Subcutaneous preadipocyte (primary cell): ENCODE data around the gene OR4L1. TPM values are rescaled to one million over a fixed set of nuclear protein-coding genes. Genes with fewer than 3 reads are reported as not detected.

ENCODE experiments used
- small RNA-seq: library from RNA; depleted of rRNA; stranded (forward); fragments of <200 nt; gene quantifications from one replicate; pipeline ENCODE3, GENCODE V24; 2012
- total RNA-seq: library from RNA; depleted of rRNA; stranded (reverse); fragments of >200 nt; gene quantifications from 2 replicates; pipeline ENCODE4 v1.2.3, GENCODE V29; 2012

OR4L1 gene, protein sequence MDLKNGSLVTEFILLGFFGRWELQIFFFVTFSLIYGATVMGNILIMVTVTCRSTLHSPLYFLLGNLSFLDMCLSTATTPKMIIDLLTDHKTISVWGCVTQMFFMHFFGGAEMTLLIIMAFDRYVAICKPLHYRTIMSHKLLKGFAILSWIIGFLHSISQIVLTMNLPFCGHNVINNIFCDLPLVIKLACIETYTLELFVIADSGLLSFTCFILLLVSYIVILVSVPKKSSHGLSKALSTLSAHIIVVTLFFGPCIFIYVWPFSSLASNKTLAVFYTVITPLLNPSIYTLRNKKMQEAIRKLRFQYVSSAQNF
- total RNA-seq, result not detected in 2 replicates

GRCh38 chr14:20059745-20060144 lies at the start of gene OR4L1:
Gene OR4L1, plus strand, starts transcription at chr14:20060045. Its CDS starts 0 bp downstream, at chr14:20060045.

DNA sequence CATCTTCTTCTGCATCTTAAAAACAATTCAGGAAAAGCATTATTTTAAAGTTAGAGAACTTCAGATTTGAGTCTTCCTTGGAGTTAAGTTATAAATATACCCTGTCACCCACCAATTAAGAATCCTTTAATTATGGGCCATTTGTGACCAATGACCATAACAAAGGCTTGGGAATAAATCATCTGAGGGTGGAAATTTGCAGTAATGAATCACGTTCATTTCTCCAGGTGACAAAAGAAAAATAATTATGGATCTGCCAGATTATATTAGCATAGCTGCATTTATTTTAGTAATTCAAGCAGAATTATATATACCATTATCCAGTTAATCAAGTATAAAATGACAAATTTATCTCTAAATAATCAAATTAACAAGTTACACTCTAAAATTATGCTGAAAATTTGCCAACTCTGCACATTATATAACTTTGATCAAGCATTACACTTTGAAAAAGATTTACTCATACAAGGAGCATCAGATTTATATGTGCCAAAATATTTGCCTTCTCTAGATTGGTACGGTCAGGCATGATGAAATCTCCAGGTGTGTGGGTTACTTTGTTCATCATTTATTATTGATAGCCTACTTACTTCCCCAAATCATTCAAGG lies 40.5 kb upstream of the OR4L1 start, which contains the start of gene OR4K14:
Gene OR4K14 (minus strand): TSS at position 51 of the 609 bp plus-strand sequence. CDS start 4,114 bp downstream, outside the sequence.

GRCh38 chr14:20035938-20036337 lies 23.9 kb upstream of the OR4L1 start, which contains the start of gene OR4K13:
Gene OR4K13, minus strand, starts transcription at chr14:20036038. Its CDS starts 1,280 bp downstream, at chr14:20034758.

DNA sequence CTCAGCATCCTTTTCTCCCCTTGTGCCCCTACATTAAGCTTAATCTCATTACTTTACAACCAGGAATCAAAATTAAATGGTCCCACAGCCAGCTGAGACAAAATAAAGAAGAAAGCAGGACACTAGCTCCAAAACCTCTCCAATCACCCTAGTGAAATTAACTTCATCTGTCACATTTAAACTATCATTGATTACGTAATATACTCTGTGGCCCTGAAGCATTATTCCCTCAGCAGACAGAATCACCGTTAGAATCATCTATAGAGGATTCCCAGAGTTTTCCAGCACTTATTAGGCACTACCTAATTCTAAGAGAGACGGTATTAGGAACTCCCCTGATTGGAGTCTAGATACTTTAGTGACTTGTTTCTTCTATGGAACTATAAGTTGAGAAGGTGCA lies 50.6 kb downstream of the OR4L1 start, which contains the start of gene OR4K17:
Gene OR4K17 (plus strand): TSS at position 302 of the 400 bp plus-strand sequence. CDS start 6,761 bp downstream, outside the sequence.

Small RNAs within 50 kb of the gene (small RNA-seq; reads per million reads assigned to genes)
- not detected for gene RNA5SP380

Other genes with a start within 250 kb of the OR4L1 start
- gene OR4K2, start 184.9 kb upstream of the OR4L1 start, total RNA-seq, result not detected in 2 replicates
- not detected in 2 replicates for gene OR4K5, start 139.4 kb upstream of the OR4L1 start, total RNA-seq
- gene OR4K1, start 129.1 kb upstream of the OR4L1 start, total RNA-seq, result not detected in 2 replicates
- not detected in 2 replicates for gene OR4K15, start 84.5 kb upstream of the OR4L1 start, total RNA-seq
- gene OR4Q2, start 57.9 kb upstream of the OR4L1 start, total RNA-seq, result not detected in 2 replicates
- gene OR4K14, start 40.7 kb upstream of the OR4L1 start, total RNA-seq, result not detected in 2 replicates
- not detected in 2 replicates for gene OR4K13, start 24.0 kb upstream of the OR4L1 start, total RNA-seq
- gene OR4K17, start 50.7 kb downstream of the OR4L1 start, total RNA-seq, result not detected in 2 replicates
- not detected in 2 replicates for gene OR4N5, start 78.8 kb downstream of the OR4L1 start, total RNA-seq
- not detected in 2 replicates for gene OR11G2, start 130.9 kb downstream of the OR4L1 start, total RNA-seq
- not detected in 2 replicates for gene OR11H6, start 163.7 kb downstream of the OR4L1 start, total RNA-seq
- gene OR11H7, start 168.9 kb downstream of the OR4L1 start, total RNA-seq, result not detected in 2 replicates
- gene OR11H4, start 179.2 kb downstream of the OR4L1 start, total RNA-seq, result not detected in 2 replicates
- 12.1 and 16.4 TPM in 2 replicates for gene TTC5, start 245.9 kb downstream of the OR4L1 start, total RNA-seq